ENCODE measurements around the gene C19orf67. TPM values are rescaled to one million over a fixed set of nuclear protein-coding genes. Genes with fewer than 3 reads are reported as not detected.

The C19orf67 gene
- total RNA-seq, 4 donors from 2014 or later, result not detected

DNA sequence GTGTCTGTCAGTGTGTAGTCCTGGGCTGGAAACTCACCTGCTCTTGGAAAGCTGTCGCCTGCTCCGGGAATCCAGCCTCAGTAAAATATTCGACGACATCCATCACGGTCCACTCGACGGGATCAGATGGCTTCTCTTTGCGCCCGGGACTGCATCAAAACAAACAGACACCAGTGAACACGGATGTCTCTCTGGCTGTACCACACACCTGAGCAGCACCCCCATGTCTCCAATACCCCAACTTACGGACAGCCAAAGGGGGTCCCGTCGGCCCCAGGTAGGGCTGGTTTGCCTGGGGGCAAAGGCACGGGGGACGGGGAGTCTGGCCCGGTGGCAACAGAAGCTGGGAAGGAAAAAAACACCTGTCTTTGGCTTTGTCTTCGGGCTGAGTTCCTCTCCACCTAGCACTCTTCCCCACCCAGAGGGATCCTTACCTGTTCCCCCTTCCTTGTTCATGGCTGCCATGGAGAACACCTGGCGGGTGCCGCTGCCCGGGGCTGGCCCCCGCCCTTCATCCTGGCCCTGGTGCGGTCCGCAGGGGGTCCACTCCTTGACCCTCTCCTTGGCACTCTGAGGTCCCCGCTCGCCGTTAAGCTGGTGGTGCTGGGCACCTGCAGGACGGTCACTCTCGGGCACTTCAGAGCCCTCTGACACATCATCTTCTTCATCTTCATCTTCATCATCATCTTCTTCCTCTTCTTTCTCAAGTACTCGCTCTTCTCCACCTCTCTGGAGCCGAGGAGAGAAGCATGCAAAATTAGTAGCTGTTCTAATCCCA is 3.2 kb upstream of the C19orf67 start:
- TF ChIP-seq POLR2A (IDR thresholded peaks at IDR 0.05), result no peak
- TF ChIP-seq, protein P1, sequence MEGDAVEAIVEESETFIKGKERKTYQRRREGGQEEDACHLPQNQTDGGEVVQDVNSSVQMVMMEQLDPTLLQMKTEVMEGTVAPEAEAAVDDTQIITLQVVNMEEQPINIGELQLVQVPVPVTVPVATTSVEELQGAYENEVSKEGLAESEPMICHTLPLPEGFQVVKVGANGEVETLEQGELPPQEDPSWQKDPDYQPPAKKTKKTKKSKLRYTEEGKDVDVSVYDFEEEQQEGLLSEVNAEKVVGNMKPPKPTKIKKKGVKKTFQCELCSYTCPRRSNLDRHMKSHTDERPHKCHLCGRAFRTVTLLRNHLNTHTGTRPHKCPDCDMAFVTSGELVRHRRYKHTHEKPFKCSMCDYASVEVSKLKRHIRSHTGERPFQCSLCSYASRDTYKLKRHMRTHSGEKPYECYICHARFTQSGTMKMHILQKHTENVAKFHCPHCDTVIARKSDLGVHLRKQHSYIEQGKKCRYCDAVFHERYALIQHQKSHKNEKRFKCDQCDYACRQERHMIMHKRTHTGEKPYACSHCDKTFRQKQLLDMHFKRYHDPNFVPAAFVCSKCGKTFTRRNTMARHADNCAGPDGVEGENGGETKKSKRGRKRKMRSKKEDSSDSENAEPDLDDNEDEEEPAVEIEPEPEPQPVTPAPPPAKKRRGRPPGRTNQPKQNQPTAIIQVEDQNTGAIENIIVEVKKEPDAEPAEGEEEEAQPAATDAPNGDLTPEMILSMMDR (IDR thresholded peaks at IDR 0.05), result no peak
- WGBS, 2 donors, result 87 to 93% methylated on average over 30 of the region's 30 CpGs
- Histone ChIP-seq H3K9me3 (no peaks in the 10 kb centered on the region), H3K4me3 (replicated peaks in 1 of 3) (peak overlapping the region in 1 of 3 donors; percentile 23), H3K36me3 (no peaks in the 10 kb centered on the region), H3K27me3 (no peaks in the 10 kb centered on the region), H3K27ac (no peak overlapping the region), H3K4me1 (peaks cover 0 to 28% of the 10 kb centered on the region in 2 donors)
- no peak for DNase-seq
- intact Hi-C loops (cut with DNase I), result loop anchor here (5.0 kb wide), 1 partner anchor 33 kb away; no protein-coding TSS in a partner anchor

DNA sequence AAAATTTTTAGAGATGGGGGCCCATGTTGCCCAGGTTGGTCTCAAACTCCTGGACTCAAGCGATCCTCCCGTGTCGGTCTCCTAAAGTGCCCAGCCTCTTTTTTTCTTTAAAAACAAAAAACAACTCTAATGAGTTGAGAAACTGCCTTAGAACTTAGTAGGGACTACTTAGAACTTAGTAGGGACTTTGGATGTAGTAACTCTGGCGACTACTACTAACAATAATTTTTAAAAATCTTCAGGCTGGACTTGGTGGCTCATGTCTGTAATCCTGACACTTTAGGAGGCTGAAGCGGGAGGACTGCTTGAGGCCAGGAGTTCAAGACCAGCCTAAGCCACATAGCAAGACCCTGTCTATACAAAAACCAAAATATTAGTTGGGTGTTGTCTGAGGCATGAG is 515 bp upstream of the C19orf67 start:
- no peaks in the 10 kb centered on the region for H3K9me3 ChIP-seq
- intact Hi-C loops (cut with DNase I), result loop anchor here (5.0 kb wide), 1 partner anchor 36 kb away; no protein-coding TSS in a partner anchor
- no peaks in the 10 kb centered on the region for H3K27me3 ChIP-seq
- DNase-seq, result no peak
- no peak overlapping the region for H3K4me3 ChIP-seq (replicated peaks in 1 of 3)
- H3K36me3 ChIP-seq, result no peaks in the 10 kb centered on the region
- H3K27ac ChIP-seq, result no peak overlapping the region
- TF ChIP-seq POLR2A (IDR thresholded peaks at IDR 0.05), result no peak
- TF ChIP-seq, protein P1 (IDR thresholded peaks at IDR 0.05), result no peak
- WGBS, 2 donors, result 81 to 82% methylated on average over 5 of the region's 5 CpGs
- peaks cover 7 to 32% of the 10 kb centered on the region in 2 donors for H3K4me1 ChIP-seq

DNA sequence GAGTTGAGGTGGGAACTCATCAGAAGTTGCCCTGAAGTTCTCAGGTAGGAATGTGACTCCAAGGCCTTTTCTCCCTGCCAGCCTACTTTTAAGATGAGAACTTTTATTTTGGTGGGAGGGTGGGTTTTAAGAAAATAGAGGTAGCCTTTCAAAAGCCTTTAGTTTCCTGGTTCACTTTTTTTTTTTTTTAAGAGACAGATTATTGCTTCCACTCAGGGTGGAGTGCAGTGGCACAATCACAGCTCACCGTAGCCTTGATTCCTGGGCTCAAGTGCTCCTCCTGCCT is 3.0 kb downstream of the C19orf67 start:
- 0 to 46% methylated on average over 1 of the region's 1 CpG for WGBS, 2 donors
- Histone ChIP-seq H3K27me3 (no peaks in the 10 kb centered on the region), H3K4me1 (peaks cover 14 to 30% of the 10 kb centered on the region in 2 donors), H3K27ac (no peak overlapping the region), H3K9me3 (no peaks in the 10 kb centered on the region), H3K36me3 (no peaks in the 10 kb centered on the region), H3K4me3 (replicated peaks in 1 of 3) (peak overlapping the region in 1 of 3 donors; percentile 76)
- no peak for DNase-seq
- intact Hi-C loops (cut with DNase I), result no loop called here
- TF ChIP-seq POLR2A (IDR thresholded peaks at IDR 0.05), result no peak
- TF ChIP-seq, protein P1 (IDR thresholded peaks at IDR 0.05), result no peak

DNA sequence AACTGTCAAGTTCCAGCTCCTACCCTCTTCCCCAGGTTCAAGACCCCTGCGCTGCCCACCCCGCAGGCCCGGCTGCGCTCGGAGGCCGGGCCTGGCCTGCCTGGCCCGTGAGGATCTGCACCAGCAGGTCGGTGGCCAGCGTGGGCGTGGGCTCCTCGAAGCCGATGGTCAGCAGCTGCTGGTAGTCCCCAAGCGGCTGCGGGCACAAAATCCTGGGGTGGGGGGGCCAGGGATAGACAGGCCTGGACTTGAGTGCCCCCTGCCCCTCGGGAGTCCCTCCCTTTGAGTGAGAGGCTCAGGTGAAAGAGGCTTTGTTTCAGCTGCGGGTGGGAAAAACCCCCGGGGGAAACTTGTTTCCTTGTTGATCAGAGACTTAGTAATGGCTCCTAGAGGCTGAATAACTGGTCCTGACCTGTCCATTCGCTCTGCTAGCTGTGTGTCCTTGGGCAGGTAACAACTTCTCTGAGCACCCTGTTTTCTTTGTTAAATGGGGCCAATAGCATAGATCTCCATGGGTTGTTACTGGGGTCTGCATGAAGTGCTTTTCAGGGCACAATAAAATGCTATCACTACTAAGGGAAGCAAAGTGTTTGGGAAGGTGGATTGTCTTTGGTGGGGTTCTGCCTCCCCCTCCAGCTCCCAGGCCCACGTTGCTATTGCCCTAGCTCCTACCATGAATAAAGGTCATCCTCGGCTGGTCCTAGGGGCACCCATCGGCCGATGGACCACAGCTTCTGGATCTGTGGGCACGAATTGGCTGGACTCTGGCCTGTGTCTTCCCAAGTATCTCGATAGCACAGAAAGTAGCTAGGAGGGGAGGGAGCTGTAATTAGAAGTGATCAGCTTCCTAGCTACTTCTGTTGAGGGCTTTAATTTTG is 3.5 kb downstream of the C19orf67 start:
- TF ChIP-seq POLR2A (IDR thresholded peaks at IDR 0.05), result no peak
- TF ChIP-seq, protein P1 (IDR thresholded peaks at IDR 0.05), result no peak
- intact Hi-C loops (cut with DNase I), result no loop called here
- 18 to 31% methylated on average over 17 to 23 of the region's 24 CpGs for WGBS, 2 donors
- peaks cover 14 to 28% of the 10 kb centered on the region in 2 donors for H3K4me1 ChIP-seq
- no peaks in the 10 kb centered on the region for H3K9me3 ChIP-seq
- DNase-seq, result peak; percentile 46 to 61
- H3K27me3 ChIP-seq, result no peaks in the 10 kb centered on the region
- H3K4me3 ChIP-seq (replicated peaks in 1 of 3), result peak overlapping the region; percentile 11 to 76 (median 60)
- no peaks in the 10 kb centered on the region for H3K36me3 ChIP-seq
- peak overlapping the region; percentile 61 to 89 (median 72) for H3K27ac ChIP-seq
